IMR-90 (cell line): ENCODE results near the gene CDC45. TPM values are rescaled to one million over a fixed set of nuclear protein-coding genes. Genes with fewer than 3 reads are reported as not detected.

Experiments
- ATAC-seq: fragments of 200-7000 bp; cut with Tn5 transposase; 2 replicates; pipeline ENCODE4 v1.9.1; 2020; ENCODE audit warnings: low read depth, mild to moderate bottlenecking, moderate library complexity
- BruUV-seq: library from RNA; stranded (reverse); fragments of 400-500 nt; replicated peaks from 2 replicates; lab custom pipeline; 2021; lab: Mats Ljungman, UMichigan
- CTCF ChIA-PET: fragments of 300-600 bp; formaldehyde crosslinking; extraction: SDS; loops from one replicate; lab custom pipeline; 2021; ENCODE audit warnings: antibody characterized with exemption; lab: Yijun Ruan, JAX
- POLR2A ChIA-PET: fragments of 300-600 bp; sonication (Branson Sonifier 250); formaldehyde crosslinking; loops from one replicate; lab custom pipeline; 2022; ENCODE audit warnings: antibody characterized with exemption; ENCODE audit not compliant: unreplicated experiment; lab: Charles Lee
- DNase-seq: peaks from one replicate; pipeline ENCODE4 v3.0.0; 2013
- H2AFZ ChIP-seq: replicated peaks from 2 replicates; pipeline ENCODE3; 2013; ENCODE audit warnings: low read length, mild to moderate bottlenecking; ENCODE audit not compliant: poor library complexity
- H2AK5ac ChIP-seq: 2 replicates; pipeline ENCODE4 v1.6.1; 2013; ENCODE audit warnings: low read depth, low read length, inconsistent platforms
- H2AK9ac ChIP-seq: replicated peaks from 2 replicates; pipeline ENCODE3; 2013; ENCODE audit warnings: mild to moderate bottlenecking, low read depth, low read length, moderate library complexity; ENCODE audit not compliant: poor library complexity
- H2BK120ac ChIP-seq: 2 replicates; pipeline ENCODE4 v1.6.1; 2013; ENCODE audit warnings: low read depth, low read length, inconsistent platforms
- H2BK15ac ChIP-seq: 3 replicates; pipeline ENCODE4 v1.6.1; 2013; ENCODE audit warnings: low read depth, low read length, inconsistent platforms
- H2BK20ac ChIP-seq: 2 replicates; pipeline ENCODE4 v1.6.1; 2013; ENCODE audit warnings: low read depth, mild to moderate bottlenecking, inconsistent platforms, low read length, moderate library complexity
- H2BK5ac ChIP-seq: 2 replicates; pipeline ENCODE4 v1.6.1; 2013; ENCODE audit warnings: mild to moderate bottlenecking, low read depth, low read length, inconsistent platforms; ENCODE audit not compliant: poor library complexity, severe bottlenecking
- H3K14ac ChIP-seq: replicated peaks from 2 replicates; pipeline ENCODE4 v1.6.1; 2013; ENCODE audit warnings: low read depth, low read length, inconsistent platforms
- H3K18ac ChIP-seq: 2 replicates; pipeline ENCODE4 v1.6.1; 2013; ENCODE audit warnings: low read depth, low read length, control low read depth
- H3K23ac ChIP-seq: 2 replicates; pipeline ENCODE4 v1.6.1; 2013; ENCODE audit warnings: low read depth, low read length, inconsistent platforms
- H3K27ac ChIP-seq: 2 replicates; pipeline ENCODE4 v1.5.1; 2013; ENCODE audit warnings: mild to moderate bottlenecking, control low read depth, low read length; ENCODE audit not compliant: insufficient read depth
- H3K27me3 ChIP-seq: 2 replicates; pipeline ENCODE4 v1.6.1; 2013; ENCODE audit warnings: low read length; ENCODE audit not compliant: control insufficient read depth, insufficient read depth
- H3K36me3 ChIP-seq: 2 replicates; pipeline ENCODE4 v1.6.1; 2013; ENCODE audit warnings: low read length, mixed read lengths; ENCODE audit not compliant: control insufficient read depth, insufficient read depth
- H3K4ac ChIP-seq: 2 replicates; pipeline ENCODE4 v1.6.1; 2013; ENCODE audit warnings: low read depth, low read length, inconsistent platforms
- H3K4me1 ChIP-seq: 2 replicates; pipeline ENCODE4 v1.6.1; 2013; ENCODE audit warnings: low read length, mixed read lengths; ENCODE audit not compliant: control insufficient read depth, insufficient read depth
- H3K4me2 ChIP-seq: 2 replicates; pipeline ENCODE4 v1.6.1; 2013; ENCODE audit warnings: low read depth, mild to moderate bottlenecking, control low read depth, low read length, moderate library complexity
- H3K4me3 ChIP-seq: 2 replicates; pipeline ENCODE4 v1.5.1; 2013; ENCODE audit warnings: low read depth, mild to moderate bottlenecking, control low read depth, low read length, moderate library complexity; ENCODE audit not compliant: insufficient read depth
- H3K56ac ChIP-seq: 2 replicates; pipeline ENCODE4 v1.6.1; 2013; ENCODE audit warnings: low read length, inconsistent platforms; ENCODE audit not compliant: insufficient read depth; ENCODE audit errors: extremely low read depth
- H3K79me1 ChIP-seq, 2 experiments: 2 replicates each; pipeline ENCODE4 v1.6.1; 2013; ENCODE audit warnings: low read length in 2 of 2, inconsistent platforms in 1 of 2, low read depth in 1 of 2
- H3K9ac ChIP-seq: 2 replicates; pipeline ENCODE4 v1.6.1; 2013; ENCODE audit warnings: low read depth, low read length, control low read depth
- H3K9me1 ChIP-seq: 2 replicates; pipeline ENCODE4 v1.6.1; 2013; ENCODE audit warnings: low read length, inconsistent platforms; ENCODE audit not compliant: insufficient read depth
- H3K9me3 ChIP-seq: 2 replicates; pipeline ENCODE4 v1.6.1; 2013; ENCODE audit warnings: low read length; ENCODE audit not compliant: control insufficient read depth, insufficient read depth
- H4K20me1 ChIP-seq: 2 replicates; pipeline ENCODE4 v1.6.1; 2013; ENCODE audit warnings: low read length, inconsistent platforms; ENCODE audit not compliant: insufficient read depth
- H4K5ac ChIP-seq: 2 replicates; pipeline ENCODE4 v1.6.1; 2013; ENCODE audit warnings: mild to moderate bottlenecking, low read depth, low read length, control low read depth
- H4K8ac ChIP-seq, 2 experiments: 2 replicates each; pipeline ENCODE4 v1.6.1; 2013; ENCODE audit warnings: low read depth in 2 of 2, low read length in 2 of 2, control low read depth in 1 of 2, inconsistent platforms in 1 of 2
- H4K91ac ChIP-seq: 2 replicates; pipeline ENCODE4 v1.6.1; 2013; ENCODE audit warnings: low read depth, low read length, inconsistent platforms; ENCODE audit not compliant: insufficient read depth
- BHLHE40 ChIP-seq: fragments of 150-350 bp; IDR thresholded peaks from 2 replicates; pipeline ENCODE4 v1.6.1; 2016; ENCODE audit warnings: mild to moderate bottlenecking, low read depth, low read length
- CEBPB ChIP-seq: IDR thresholded peaks from 2 replicates; pipeline ENCODE4 v1.6.1; 2012; ENCODE audit warnings: low read depth, low read length, improper control_type of control experiment
- CHD1 ChIP-seq: IDR thresholded peaks from 2 replicates; pipeline ENCODE4 v1.6.1; 2012; ENCODE audit warnings: low read depth, low read length, improper control_type of control experiment
- CTCF ChIP-seq: conservative IDR thresholded peaks from 2 replicates; pipeline ENCODE4 v1.5.1; 2012; ENCODE audit warnings: mild to moderate bottlenecking, low read depth, low read length, improper control_type of control experiment
- FOS ChIP-seq: fragments of 150-350 bp; IDR thresholded peaks from 2 replicates; pipeline ENCODE4 v1.6.1; 2016; ENCODE audit warnings: low read depth, low read length
- MAFK ChIP-seq: IDR thresholded peaks from 2 replicates; pipeline ENCODE4 v1.6.1; 2012; ENCODE audit warnings: low read depth, low read length, improper control_type of control experiment
- MAZ ChIP-seq: IDR thresholded peaks from 2 replicates; pipeline ENCODE4 v1.6.1; 2012; ENCODE audit warnings: low read depth, mild to moderate bottlenecking, low read length, improper control_type of control experiment, moderate library complexity, borderline replicate concordance
- MXI1 ChIP-seq: IDR thresholded peaks from 2 replicates; pipeline ENCODE4 v1.6.1; 2012; ENCODE audit warnings: low read depth, mild to moderate bottlenecking, low read length, moderate library complexity, borderline replicate concordance
- NFE2L2 ChIP-seq: fragments of 150-350 bp; IDR thresholded peaks from 2 replicates; pipeline ENCODE4 v1.6.1; 2016; ENCODE audit warnings: low read depth, mild to moderate bottlenecking, low read length
- POLR2A ChIP-seq: IDR thresholded peaks from 2 replicates; pipeline ENCODE4 v1.6.1; 2012; ENCODE audit warnings: mild to moderate bottlenecking, low read depth, low read length
- RAD21 ChIP-seq: IDR thresholded peaks from 2 replicates; pipeline ENCODE4 v1.6.1; 2012; ENCODE audit warnings: low read length, improper control_type of control experiment
- RCOR1 ChIP-seq: IDR thresholded peaks from 2 replicates; pipeline ENCODE4 v1.6.1; 2012; ENCODE audit warnings: mild to moderate bottlenecking, low read length, improper control_type of control experiment; ENCODE audit not compliant: insufficient replicate concordance
- RFX5 ChIP-seq: IDR thresholded peaks from 2 replicates; pipeline ENCODE4 v1.8.0; 2012; ENCODE audit warnings: low read depth, mild to moderate bottlenecking, low read length, moderate library complexity
- SMC3 ChIP-seq: fragments of 150-350 bp; IDR thresholded peaks from 2 replicates; pipeline ENCODE4 v1.6.1; 2016; ENCODE audit warnings: low read depth, mild to moderate bottlenecking, antibody characterized with exemption, low read length, moderate library complexity
- WGBS, 2 experiments: methylation state at CpG; one replicate each; pipeline versions ENCODE4 v1.1.5 to v1.1.7; 2013; ENCODE audit warnings: missing lambda C conversion rate in 2 of 2; ENCODE audit not compliant: insufficient read length in 1 of 2; ENCODE audit errors: extremely low coverage in 2 of 2; 5-methylcytosine and 5-hydroxymethylcytosine counted together
- dilution Hi-C: fragments of 300-500 bp; cut with HindIII; formaldehyde crosslinking; loops from one replicate; pipeline ENCODE4 v1.14.3; 2018; ENCODE audit warnings: low sequenced_read_pairs; ENCODE audit not compliant: unreplicated experiment
- in situ Hi-C: fragments of 300-500 bp; cut with MboI; formaldehyde crosslinking; loops from 3 replicates; pipeline ENCODE4 v1.14.3; 2019; ENCODE audit warnings: low sequenced_read_pairs, inconsistent platforms, mixed read lengths
- intact Hi-C: fragments of 100-400 bp; cut with micrococcal nuclease; formaldehyde crosslinking; loops from 2 replicates; pipeline ENCODE4 v1.10.0; 2022
- polyA plus RNA-seq, 3 experiments: library from polyadenylated mRNA; depleted of rRNA; stranded (reverse); fragments of >200 nt; gene quantifications; 2 replicates each; pipeline ENCODE4 v1.2.3, GENCODE V29; 2012; ENCODE audit warnings: low replicate concordance in 1 of 3
- total RNA-seq: library from RNA; depleted of rRNA; stranded (reverse); fragments of >200 nt; gene quantifications from 2 replicates; pipeline ENCODE4 v1.2.3, GENCODE V29; 2012
- TF ChIP-seq, protein P1 (sequence below): fragments of 150-350 bp; IDR thresholded peaks from 2 replicates; pipeline ENCODE4 v1.6.1; 2016; ENCODE audit warnings: low read depth, mild to moderate bottlenecking, low read length, moderate library complexity, borderline replicate concordance
- TF ChIP-seq, protein P2 (sequence below): fragments of 150-350 bp; IDR thresholded peaks from 2 replicates; pipeline ENCODE4 v1.6.1; 2017; ENCODE audit warnings: mild to moderate bottlenecking, antibody characterized with exemption, low read length, low read depth

The CDC45 gene
- total and polyA plus RNA-seq, 2 of the 4 experiments (the other 2 are of a cell fraction) = 22.7 to 44.6 TPM

GRCh38 chr22:19499880-19500242, 20.1 kb downstream of the CDC45 start:
- no TSS peak for BruUV-seq
- H3K9me3 ChIP-seq = no peaks in the 10 kb centered on the region
- ChIA-PET POLR2A (no interaction called here), CTCF (no interaction called here)
- H4K20me1 ChIP-seq = no peaks in the 10 kb centered on the region
- H3K18ac ChIP-seq = no peak overlapping the region
- peaks cover 3% of the 10 kb centered on the region for H3K4me1 ChIP-seq
- WGBS, 2 experiments = no CpG with 5 or more reads among the region's 4 CpGs
- H2AFZ ChIP-seq = no peak overlapping the region
- no peak overlapping the region for H2BK120ac ChIP-seq
- no peak overlapping the region for H3K4ac ChIP-seq
- no peak overlapping the region for H3K23ac ChIP-seq
- H2BK15ac ChIP-seq = no peak overlapping the region
- H2BK20ac ChIP-seq = no peak overlapping the region
- no peak overlapping the region for H3K14ac ChIP-seq
- peaks cover 4% of the 10 kb centered on the region; the same call in 1 of the 2 replicates for H3K9me1 ChIP-seq
- H3K36me3 ChIP-seq = peaks cover 3% of the 10 kb centered on the region; the same call in 1 of the 2 replicates
- no peaks in the 10 kb centered on the region for H3K79me1 ChIP-seq
- no peak overlapping the region for H2BK5ac ChIP-seq
- H3K27ac ChIP-seq = no peak overlapping the region
- dilution Hi-C loops (no loop called here), intact Hi-C loops (no loop called here), in situ Hi-C loops (no loop called here)
- H2AK9ac ChIP-seq = no peak overlapping the region
- H3K4me3 ChIP-seq = no peak overlapping the region
- no peaks in the 10 kb centered on the region for H3K27me3 ChIP-seq
- no peak for ATAC-seq
- DNase-seq = no peak
- no peak overlapping the region for H2AK5ac ChIP-seq
- no peak overlapping the region for H4K8ac ChIP-seq
- TF ChIP-seq, protein P1, sequence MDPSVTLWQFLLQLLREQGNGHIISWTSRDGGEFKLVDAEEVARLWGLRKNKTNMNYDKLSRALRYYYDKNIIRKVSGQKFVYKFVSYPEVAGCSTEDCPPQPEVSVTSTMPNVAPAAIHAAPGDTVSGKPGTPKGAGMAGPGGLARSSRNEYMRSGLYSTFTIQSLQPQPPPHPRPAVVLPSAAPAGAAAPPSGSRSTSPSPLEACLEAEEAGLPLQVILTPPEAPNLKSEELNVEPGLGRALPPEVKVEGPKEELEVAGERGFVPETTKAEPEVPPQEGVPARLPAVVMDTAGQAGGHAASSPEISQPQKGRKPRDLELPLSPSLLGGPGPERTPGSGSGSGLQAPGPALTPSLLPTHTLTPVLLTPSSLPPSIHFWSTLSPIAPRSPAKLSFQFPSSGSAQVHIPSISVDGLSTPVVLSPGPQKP = no peak
- TF ChIP-seq RFX5 (no peak), MAZ (no peak), CEBPB (no peak), RCOR1 (no peak), CHD1 (no peak), NFE2L2 (no peak), POLR2A (no peak), RAD21 (no peak), SMC3 (no peak), MXI1 (no peak), CTCF (no peak), MAFK (no peak), BHLHE40 (no peak), FOS (no peak)
- TF ChIP-seq, protein P2, sequence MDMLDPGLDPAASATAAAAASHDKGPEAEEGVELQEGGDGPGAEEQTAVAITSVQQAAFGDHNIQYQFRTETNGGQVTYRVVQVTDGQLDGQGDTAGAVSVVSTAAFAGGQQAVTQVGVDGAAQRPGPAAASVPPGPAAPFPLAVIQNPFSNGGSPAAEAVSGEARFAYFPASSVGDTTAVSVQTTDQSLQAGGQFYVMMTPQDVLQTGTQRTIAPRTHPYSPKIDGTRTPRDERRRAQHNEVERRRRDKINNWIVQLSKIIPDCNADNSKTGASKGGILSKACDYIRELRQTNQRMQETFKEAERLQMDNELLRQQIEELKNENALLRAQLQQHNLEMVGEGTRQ = no peak
- no peak overlapping the region for H3K4me2 ChIP-seq
- no peak overlapping the region for H3K56ac ChIP-seq
- no peak overlapping the region for H4K5ac ChIP-seq
- H4K91ac ChIP-seq = no peak overlapping the region
- H3K9ac ChIP-seq = no peak overlapping the region
